Measurements from ENCODE around the gene RRAS.

The RRAS gene

GRCh38 chr19:49660338-49660961, 20.5 kb upstream of the RRAS start:
- no peak overlapping the region for H3K4me3 ChIP-seq (ENCODE audit: low read depth, low read length)
- no peak for TF ChIP-seq CTCF (IDR thresholded peaks at IDR 0.05; ENCODE audit: low read depth, low read length, missing control alignments)
- no peak for DNase-seq (ENCODE audit: low read depth)
- in situ Hi-C loops (cut with HindIII; ENCODE audit: low sequenced_read_pairs) = no loop called here

DNA sequence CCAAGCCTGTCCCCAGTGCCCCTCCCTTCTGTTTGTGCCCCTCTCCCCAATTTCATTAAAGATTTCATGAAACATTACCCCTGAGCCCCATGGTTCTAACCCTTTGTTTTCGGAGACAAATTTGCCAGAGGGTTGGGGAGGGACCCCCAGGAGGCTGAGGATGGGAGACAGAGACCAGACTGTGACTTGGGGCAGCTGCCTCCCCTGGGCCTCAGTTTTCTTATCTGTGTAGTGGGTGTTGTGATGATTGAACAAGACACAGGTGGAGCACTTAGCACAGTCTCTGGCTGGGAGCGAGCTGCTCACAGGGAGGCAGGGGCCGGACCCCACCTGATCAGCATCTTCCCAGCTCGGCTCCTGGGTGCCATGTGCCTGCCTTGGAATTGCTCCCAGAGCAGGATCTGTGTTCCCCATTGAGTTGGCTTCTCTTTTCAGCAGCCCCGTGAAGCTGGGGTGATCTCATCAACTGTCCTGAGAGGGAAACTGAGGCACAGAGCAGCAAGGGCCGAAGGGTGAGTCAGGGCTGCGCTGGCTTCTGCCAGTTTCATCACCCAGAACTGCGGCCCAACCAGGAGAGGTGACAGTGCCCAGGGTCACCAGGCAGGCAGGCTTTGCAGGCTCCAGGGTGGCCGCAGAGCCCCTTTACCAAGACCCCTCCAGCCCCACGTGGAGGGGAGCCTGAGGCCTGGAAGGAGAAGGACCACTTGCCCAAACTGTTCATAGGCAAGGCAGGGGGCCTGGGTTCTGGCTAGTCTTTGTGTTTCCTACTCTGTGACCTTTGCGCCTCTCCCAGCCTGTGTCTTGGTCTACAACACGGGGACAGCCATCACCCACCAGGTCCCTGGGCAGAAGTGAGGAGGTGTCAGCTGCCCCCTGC, 18.9 kb upstream of the RRAS start:
- no peak for TF ChIP-seq CTCF (IDR thresholded peaks at IDR 0.05; ENCODE audit: low read depth, low read length, missing control alignments)
- in situ Hi-C loops (cut with HindIII; ENCODE audit: low sequenced_read_pairs) = no loop called here
- no peak overlapping the region for H3K4me3 ChIP-seq (ENCODE audit: low read depth, low read length)
- no peak for DNase-seq (ENCODE audit: low read depth)

GRCh38 chr19:49658139-49658517, 18.2 kb upstream of the RRAS start:
- H3K4me3 ChIP-seq (ENCODE audit: low read depth, low read length) = no peak overlapping the region
- no peak for TF ChIP-seq CTCF (IDR thresholded peaks at IDR 0.05; ENCODE audit: low read depth, low read length, missing control alignments)
- DNase-seq (ENCODE audit: low read depth) = no peak
- in situ Hi-C loops (cut with HindIII; ENCODE audit: low sequenced_read_pairs) = no loop called here

- no peak for DNase-seq (ENCODE audit: low read depth)
- in situ Hi-C loops (cut with HindIII; ENCODE audit: low sequenced_read_pairs) = no loop called here
- H3K4me3 ChIP-seq (ENCODE audit: low read depth, low read length) = no peak overlapping the region
- no peak for TF ChIP-seq CTCF (IDR thresholded peaks at IDR 0.05; ENCODE audit: low read depth, low read length, missing control alignments)
Observed at GRCh38 chr19:49657493-49658138, 17.7 kb upstream of the RRAS start.

DNA sequence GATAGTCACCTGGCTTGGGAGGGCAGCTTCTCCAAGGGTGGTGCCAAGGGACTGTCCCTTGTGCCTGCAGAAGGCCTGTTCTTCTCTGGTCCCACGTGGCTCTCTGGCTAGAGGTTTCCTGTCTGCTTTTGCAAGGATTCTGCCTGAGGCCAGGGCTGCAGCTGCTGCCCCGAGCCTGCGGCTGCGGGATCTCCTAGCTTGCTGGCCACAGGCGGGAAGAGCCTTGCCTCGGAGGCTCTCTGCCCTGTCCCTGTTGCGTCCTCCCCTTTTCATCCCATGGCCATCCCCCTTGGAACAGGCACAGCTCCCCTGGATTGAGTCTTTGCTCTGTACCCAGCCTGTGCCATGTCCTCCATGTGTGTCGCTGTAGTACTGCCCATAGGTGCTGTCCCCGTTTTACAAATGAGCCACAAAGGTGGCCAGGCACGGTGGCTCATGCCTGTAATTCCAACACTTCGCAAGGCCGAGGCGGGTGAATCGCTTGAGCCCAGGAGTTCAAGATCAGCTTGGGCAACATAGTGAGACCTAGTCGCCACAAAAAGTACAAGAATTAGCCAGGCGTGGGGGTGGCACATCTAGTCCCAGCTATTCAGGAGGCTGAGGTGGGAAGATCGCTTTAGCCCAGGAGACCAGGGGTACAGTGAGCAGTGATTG, 16.6 kb upstream of the RRAS start:
- no peak overlapping the region for H3K4me3 ChIP-seq (ENCODE audit: low read depth, low read length)
- no peak for DNase-seq (ENCODE audit: low read depth)
- TF ChIP-seq CTCF (IDR thresholded peaks at IDR 0.05; ENCODE audit: low read depth, low read length, missing control alignments) = no peak
- in situ Hi-C loops (cut with HindIII; ENCODE audit: low sequenced_read_pairs) = no loop called here
